Measurements from ENCODE around the gene NTRK2. TPM values are rescaled to one million over a fixed set of nuclear protein-coding genes. Genes with fewer than 3 reads are reported as not detected.

The NTRK2 gene
- total RNA-seq, 1 experiment from 2014 or later = not detected

GRCh38 chr9:84754881-84755280, 85.4 kb downstream of the NTRK2 start (continued):
- TF ChIP-seq YY1 (IDR thresholded peaks at IDR 0.05; ENCODE audit: extremely low read depth, insufficient replicate concordance, low read depth, low read length) = no peak
- no peak for TF ChIP-seq POLR2AphosphoS5 (IDR thresholded peaks at IDR 0.05; ENCODE audit: low read depth, low read length)

DNA sequence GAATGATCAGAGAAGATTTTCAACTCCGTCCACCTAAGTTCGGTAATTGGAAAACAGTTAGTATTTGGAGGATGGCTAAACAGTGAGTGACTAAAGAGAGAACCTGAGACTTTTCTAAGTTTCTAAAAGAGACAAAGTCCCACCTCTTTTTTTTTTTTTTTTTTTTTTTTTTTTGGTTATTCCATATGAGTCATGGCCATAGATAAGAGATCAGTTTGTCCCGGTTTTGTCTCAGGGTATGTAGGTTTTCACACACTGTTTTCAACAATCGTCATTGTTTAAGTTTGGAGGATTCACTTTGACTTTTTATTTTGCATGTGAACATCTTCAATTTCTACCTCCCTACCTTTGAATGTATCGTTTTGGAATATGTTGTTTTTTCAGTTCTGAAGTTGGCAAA, 85.9 kb downstream of the NTRK2 start:
- Histone ChIP-seq H3K9ac (ENCODE audit: low read length) (no peak overlapping the region), H3K4me3 (replicated peaks in 1 of 2; ENCODE audit: low read depth in 1 of 2, low read length in 2 of 2) (no peak overlapping the region), H3K27me3 (ENCODE audit: insufficient read depth, low read length) (peaks cover 19% of the 10 kb centered on the region; the same call in 1 of the 2 replicates), H3K4me2 (ENCODE audit: low read length) (no peak overlapping the region), H3K36me3 (ENCODE audit: control insufficient read depth in 1 of 2, insufficient read depth in 2 of 2, low read length in 2 of 2) (no peaks in the 10 kb centered on the region), H3K9me2 (ENCODE audit: insufficient read depth) (no peaks in the 10 kb centered on the region), H3K27ac (ENCODE audit: low read depth, low read length) (no peak overlapping the region), H4K20me1 (ENCODE audit: insufficient read depth) (no peaks in the 10 kb centered on the region), H3K79me2 (ENCODE audit: insufficient read depth, low read length) (no peaks in the 10 kb centered on the region), H2AFZ (ENCODE audit: low read depth, low read length, poor library complexity, severe bottlenecking) (no peak overlapping the region), H3K4me1 (ENCODE audit: control insufficient read depth in 1 of 2, insufficient read depth in 2 of 2, low read length in 2 of 2) (no peaks in the 10 kb centered on the region), H3K9me3 (ENCODE audit: control insufficient read depth in 1 of 2, insufficient read depth in 1 of 2, low read depth in 1 of 2, low read length in 2 of 2) (no peaks in the 10 kb centered on the region)
- no TSS peak for BruUV-seq (replicated peaks)
- ATAC-seq = no peak
- CTCF ChIA-PET = no interaction called here
- POLR2A ChIA-PET = no interaction called here
- TF ChIP-seq RAD21 (IDR thresholded peaks at IDR 0.05; ENCODE audit: low read depth) = no peak
- no peak for TF ChIP-seq ATF3 (IDR thresholded peaks at IDR 0.05)
- no peak for TF ChIP-seq TCF7L2 (IDR thresholded peaks at IDR 0.05; ENCODE audit: borderline replicate concordance, extremely low read depth, insufficient read depth, insufficient read length)
- TF ChIP-seq JUND (IDR thresholded peaks at IDR 0.05) = no peak
- no peak for TF ChIP-seq YY1 (IDR thresholded peaks at IDR 0.05; ENCODE audit: extremely low read depth, insufficient replicate concordance, low read depth, low read length)
- no peak for TF ChIP-seq REST (IDR thresholded peaks at IDR 0.05; ENCODE audit: low read depth)
- TF ChIP-seq FOSL1 (IDR thresholded peaks at IDR 0.05; ENCODE audit: low read depth) = no peak
- no peak for TF ChIP-seq SIN3A (IDR thresholded peaks at IDR 0.05; ENCODE audit: low read depth)
- DNase-seq (ENCODE audit: low read depth, low spot score) = no peak
- RAD21 ChIA-PET (ENCODE audit: low non-redundant PET in 1 of 2, low total read pairs in 2 of 2, uncharacterized antibody in 2 of 2, unreplicated experiment in 2 of 2) = no interaction called here
- intact Hi-C loops (cut with micrococcal nuclease) = no loop called here

Measured in HCT116 (cell line).